GM21447 (cell line): Measurements from ENCODE around the gene TP53AIP1.
"Not testable (repeated sequence)": the region's sequence is repeated elsewhere in the genome, so short reads cannot be mapped to it uniquely, and the experiment has no call there.

ENCODE experiments used
- ATAC-seq: cut with Tn5 transposase; IDR thresholded peaks from one replicate; pipeline ENCODE4 v1.9.1; 2021; ENCODE audit not compliant: unreplicated experiment

The TP53AIP1 gene

GRCh38 chr11:128926000-128926399, 16.7 kb downstream of the TP53AIP1 start:
- ATAC-seq: no peak

GRCh38 chr11:128925250-128925600, 17.4 kb downstream of the TP53AIP1 start:
- ATAC-seq: no peak

GRCh38 chr11:128924510-128925249, 18.0 kb downstream of the TP53AIP1 start:
- ATAC-seq: no peak

GRCh38 chr11:128924104-128924503, 18.6 kb downstream of the TP53AIP1 start:
- ATAC-seq: no peak

GRCh38 chr11:128921793-128922192, 20.9 kb downstream of the TP53AIP1 start:
- no peak for ATAC-seq

GRCh38 chr11:128920666-128921065, 22.0 kb downstream of the TP53AIP1 start:
- ATAC-seq: no peak

- not testable (repeated sequence) for ATAC-seq
These were observed 23.0 kb downstream of the TP53AIP1 start for GRCh38 chr11:128919635-128920034.

GRCh38 chr11:128919216-128919615, 23.5 kb downstream of the TP53AIP1 start:
- no peak for ATAC-seq

GRCh38 chr11:128917144-128917724, 25.4 kb downstream of the TP53AIP1 start:
- no peak for ATAC-seq

- no peak for ATAC-seq
These were observed 26.0 kb downstream of the TP53AIP1 start for GRCh38 chr11:128916681-128917080.

GRCh38 chr11:128916037-128916572, 26.6 kb downstream of the TP53AIP1 start:
- ATAC-seq: no peak

GRCh38 chr11:128915149-128915521, 27.5 kb downstream of the TP53AIP1 start:
- no peak for ATAC-seq

- no peak for ATAC-seq
These were observed 28.2 kb downstream of the TP53AIP1 start for GRCh38 chr11:128914216-128915148.

- no peak for ATAC-seq
These were observed 28.9 kb downstream of the TP53AIP1 start for GRCh38 chr11:128913806-128914205.

- no peak for ATAC-seq
These were observed 31.0 kb downstream of the TP53AIP1 start for GRCh38 chr11:128911701-128912100.

- ATAC-seq: no peak
These were observed 31.4 kb downstream of the TP53AIP1 start for GRCh38 chr11:128911239-128911638.

- ATAC-seq: no peak
These were observed 32.1 kb downstream of the TP53AIP1 start for GRCh38 chr11:128910576-128910975.

- no peak for ATAC-seq
These were observed 33.1 kb downstream of the TP53AIP1 start for GRCh38 chr11:128909438-128910125.

GRCh38 chr11:128908391-128909246, 34.1 kb downstream of the TP53AIP1 start:
- no peak for ATAC-seq

GRCh38 chr11:128907585-128907984, 35.1 kb downstream of the TP53AIP1 start:
- no peak for ATAC-seq
